NB4 (cell line): Measurements from ENCODE around the gene SEMA3F.
"Not testable (repeated sequence)": the region's sequence is repeated elsewhere in the genome, so short reads cannot be mapped to it uniquely, and the experiment has no call there.

ENCODE experiments used
- CTCF ChIP-seq: IDR thresholded peaks from one replicate; pipeline ENCODE4 v1.5.1; 2012; ENCODE audit warnings: low read depth, low read length
- MAX ChIP-seq: IDR thresholded peaks from 2 replicates; pipeline ENCODE4 v1.6.1; 2011; ENCODE audit warnings: low read depth, low read length
- MYC ChIP-seq: IDR thresholded peaks from 2 replicates; pipeline ENCODE4 v1.6.1; 2011; ENCODE audit warnings: low read depth, low read length
- POLR2A ChIP-seq: IDR thresholded peaks from 2 replicates; pipeline ENCODE4 v1.6.1; 2011; ENCODE audit warnings: mild to moderate bottlenecking; ENCODE audit not compliant: insufficient read length; ENCODE audit errors: extremely low read depth

DNA sequence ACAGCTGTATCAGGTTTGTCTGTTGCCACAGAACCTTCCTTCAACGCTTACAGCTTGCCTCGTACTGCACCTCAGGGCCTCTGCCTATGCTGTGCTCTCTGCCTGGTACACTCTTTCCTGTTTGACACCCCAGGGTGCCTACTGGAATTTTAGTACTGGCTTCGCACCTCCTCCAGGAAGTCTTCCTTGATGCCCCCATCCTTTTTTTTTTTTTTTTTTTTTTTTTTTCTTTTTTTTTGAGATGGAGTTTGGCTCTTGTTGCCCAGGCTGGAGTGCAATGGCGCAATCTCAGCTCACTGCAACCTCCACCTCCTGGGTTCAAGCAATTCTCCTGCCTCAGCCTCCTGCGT, 56.2 kb downstream of the SEMA3F start:
- not testable (repeated sequence) for TF ChIP-seq CTCF, POLR2A, MAX, MYC
